ENCODE measurements around the gene NID2.

Gene NID2

DNA sequence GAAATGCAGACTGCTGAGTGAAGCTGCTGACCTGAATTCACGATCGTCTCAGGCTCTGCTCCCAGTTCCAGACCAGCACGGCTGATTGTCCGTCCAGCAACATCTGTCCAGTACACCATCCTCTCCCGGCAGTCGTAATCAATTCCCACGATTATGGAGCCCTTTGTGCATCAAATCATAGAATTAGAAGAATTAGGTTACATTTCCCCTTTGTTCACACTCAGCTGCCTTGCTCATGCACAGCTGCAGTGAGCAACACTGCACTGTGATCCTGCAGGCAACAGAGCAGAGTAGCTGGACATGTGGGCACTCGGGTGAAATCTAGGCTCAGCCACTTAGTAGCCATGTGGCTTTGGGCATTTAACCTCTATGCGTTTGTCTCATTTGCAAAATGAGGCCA is 57.3 kb downstream of the NID2 start:
- CTCF ChIA-PET: interaction anchor here (0.5 kb wide), 1 partner anchor 383 kb away, joined by 4 read pairs; no protein-coding TSS in a partner anchor
- H3K27ac ChIP-seq: no peak overlapping the region
- TF ChIP-seq, protein P1, sequence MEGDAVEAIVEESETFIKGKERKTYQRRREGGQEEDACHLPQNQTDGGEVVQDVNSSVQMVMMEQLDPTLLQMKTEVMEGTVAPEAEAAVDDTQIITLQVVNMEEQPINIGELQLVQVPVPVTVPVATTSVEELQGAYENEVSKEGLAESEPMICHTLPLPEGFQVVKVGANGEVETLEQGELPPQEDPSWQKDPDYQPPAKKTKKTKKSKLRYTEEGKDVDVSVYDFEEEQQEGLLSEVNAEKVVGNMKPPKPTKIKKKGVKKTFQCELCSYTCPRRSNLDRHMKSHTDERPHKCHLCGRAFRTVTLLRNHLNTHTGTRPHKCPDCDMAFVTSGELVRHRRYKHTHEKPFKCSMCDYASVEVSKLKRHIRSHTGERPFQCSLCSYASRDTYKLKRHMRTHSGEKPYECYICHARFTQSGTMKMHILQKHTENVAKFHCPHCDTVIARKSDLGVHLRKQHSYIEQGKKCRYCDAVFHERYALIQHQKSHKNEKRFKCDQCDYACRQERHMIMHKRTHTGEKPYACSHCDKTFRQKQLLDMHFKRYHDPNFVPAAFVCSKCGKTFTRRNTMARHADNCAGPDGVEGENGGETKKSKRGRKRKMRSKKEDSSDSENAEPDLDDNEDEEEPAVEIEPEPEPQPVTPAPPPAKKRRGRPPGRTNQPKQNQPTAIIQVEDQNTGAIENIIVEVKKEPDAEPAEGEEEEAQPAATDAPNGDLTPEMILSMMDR (conservative IDR thresholded peaks at IDR 0.05; ENCODE audit: low read depth): no peak
- POLR2A ChIA-PET (ENCODE audit: low non-redundant PET): no interaction called here
- no peak for DNase-seq (ENCODE audit: low spot score)

DNA sequence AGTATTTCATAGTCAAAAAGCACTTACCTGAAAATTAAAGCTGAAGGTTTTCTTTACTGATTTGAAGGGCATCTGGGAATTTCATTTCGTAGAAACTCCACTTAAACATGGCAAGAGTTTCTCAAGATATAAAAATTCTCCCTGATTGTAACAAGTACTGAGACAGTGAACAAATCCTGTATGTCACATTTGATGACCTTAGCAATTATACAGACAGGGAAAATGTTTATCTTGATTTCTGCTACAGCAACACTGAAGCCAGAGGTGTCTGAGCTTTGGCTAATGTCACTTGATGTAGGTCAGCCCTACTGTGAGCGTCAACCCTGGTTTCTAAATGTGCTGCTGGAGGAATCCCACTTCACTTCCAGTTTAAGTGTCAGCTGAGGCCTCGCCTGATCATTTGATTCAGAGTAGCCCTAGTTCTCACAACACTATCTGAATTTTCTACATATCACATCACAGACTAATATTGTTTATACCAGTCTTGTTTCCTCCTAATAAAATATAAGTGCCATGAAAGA is 58.6 kb downstream of the NID2 start:
- ChIA-PET CTCF (interaction anchor here (0.7 to 1.6 kb wide), 3 partner anchors 10 to 727 kb away, joined by 3 to 4 read pairs (median 3); no protein-coding TSS in a partner anchor), POLR2A (ENCODE audit: low non-redundant PET) (no interaction called here)
- DNase-seq (ENCODE audit: low spot score): no peak
- no peak overlapping the region for H3K27ac ChIP-seq
- TF ChIP-seq, protein P1 (conservative IDR thresholded peaks at IDR 0.05; ENCODE audit: low read depth): no peak

DNA sequence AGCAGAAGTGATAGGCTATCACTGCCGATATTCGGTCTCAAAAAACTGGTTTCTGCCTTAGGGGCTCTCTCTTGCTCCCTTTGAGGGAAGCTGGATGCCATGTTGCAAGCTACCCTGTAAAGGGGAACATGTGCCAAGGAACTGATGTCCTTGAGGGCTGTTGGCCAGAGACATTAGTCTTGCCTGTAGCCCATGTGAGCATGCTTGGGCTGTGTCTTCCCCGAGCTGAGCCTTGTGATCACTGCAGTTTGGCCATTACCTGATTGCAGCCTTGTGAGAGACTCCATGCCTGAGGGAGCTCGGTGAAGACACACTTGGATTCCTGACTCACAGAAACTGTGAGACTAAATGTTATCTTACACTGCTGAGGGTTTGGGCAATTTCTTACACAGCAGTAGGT is 60.7 kb downstream of the NID2 start:
- no peak for DNase-seq (ENCODE audit: low spot score)
- CTCF ChIA-PET: interaction anchor here (0.6 to 1.4 kb wide), 2 partner anchors 29 to 142 kb away, joined by 3 read pairs; no protein-coding TSS in a partner anchor
- POLR2A ChIA-PET (ENCODE audit: low non-redundant PET): no interaction called here
- TF ChIP-seq, protein P1 (conservative IDR thresholded peaks at IDR 0.05; ENCODE audit: low read depth): no peak
- no peak overlapping the region for H3K27ac ChIP-seq

DNA sequence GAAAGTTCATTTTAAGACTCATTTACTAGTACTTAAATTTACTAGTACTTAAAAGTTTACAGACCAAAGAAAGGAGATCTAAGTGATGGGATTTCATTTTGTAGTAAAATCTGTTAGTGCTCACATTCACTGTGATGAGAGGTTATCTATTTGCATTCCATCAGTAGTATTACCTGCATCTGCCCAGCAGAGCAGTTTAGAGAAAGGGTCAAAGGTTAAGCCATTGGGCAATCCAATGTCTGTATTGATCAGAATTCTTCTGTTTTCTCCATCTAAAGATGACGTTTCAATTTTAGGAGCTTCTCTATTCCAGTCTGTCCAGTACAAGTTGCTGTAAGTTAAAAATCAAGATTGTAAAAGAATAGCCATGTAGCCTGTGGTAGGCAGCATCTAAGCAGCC is 61.2 kb downstream of the NID2 start:
- CTCF ChIA-PET: interaction anchor here (0.6 to 1.4 kb wide), 2 partner anchors 29 to 142 kb away, joined by 3 read pairs; no protein-coding TSS in a partner anchor
- no peak overlapping the region for H3K27ac ChIP-seq
- POLR2A ChIA-PET (ENCODE audit: low non-redundant PET): no interaction called here
- TF ChIP-seq, protein P1 (conservative IDR thresholded peaks at IDR 0.05; ENCODE audit: low read depth): no peak
- DNase-seq (ENCODE audit: low spot score): no peak

DNA sequence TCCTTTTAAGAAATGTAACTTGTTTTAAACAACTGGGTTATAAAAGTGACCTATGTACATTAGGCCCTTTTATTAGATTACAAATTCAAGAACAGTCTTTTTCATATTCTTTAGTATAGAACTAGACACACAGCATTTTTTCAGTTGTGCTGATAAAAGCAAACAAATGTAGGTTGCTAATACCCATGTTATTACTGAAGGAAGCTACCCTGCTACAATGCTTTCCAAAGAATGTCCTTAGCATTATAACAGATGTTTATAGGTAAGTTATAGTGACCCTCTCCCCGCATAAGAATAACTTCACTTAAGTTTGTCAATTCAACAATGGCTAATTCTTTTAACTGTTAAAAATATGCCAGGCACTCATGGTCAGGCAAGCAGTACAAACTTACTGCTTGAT is 61.6 kb downstream of the NID2 start:
- no peak for DNase-seq (ENCODE audit: low spot score)
- CTCF ChIA-PET: no interaction called here
- no peak overlapping the region for H3K27ac ChIP-seq
- POLR2A ChIA-PET (ENCODE audit: low non-redundant PET): no interaction called here
- TF ChIP-seq, protein P1 (conservative IDR thresholded peaks at IDR 0.05; ENCODE audit: low read depth): no peak

DNA sequence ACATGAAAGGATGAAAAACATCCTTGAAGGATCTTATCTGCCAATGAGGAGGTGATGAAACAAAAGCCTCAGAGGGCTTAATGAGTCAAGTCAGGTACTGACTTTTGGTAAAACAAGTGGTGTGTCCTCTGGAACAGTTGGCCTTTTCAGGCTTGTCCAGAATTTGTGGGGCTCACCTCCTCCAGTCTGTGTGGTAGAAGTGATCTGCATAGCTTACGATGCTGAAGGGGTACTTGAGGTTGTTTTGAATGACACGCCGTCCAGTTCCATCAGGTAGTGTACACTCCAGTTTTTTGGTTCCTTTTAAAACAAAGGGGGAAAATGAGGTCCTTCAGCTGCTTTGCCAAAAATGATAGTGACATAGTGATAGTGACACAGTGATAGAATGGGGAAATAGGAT is 62.5 kb downstream of the NID2 start:
- POLR2A ChIA-PET (ENCODE audit: low non-redundant PET): no interaction called here
- H3K27ac ChIP-seq: no peak overlapping the region
- CTCF ChIA-PET: interaction anchor here (1.2 kb wide), 1 partner anchor 11 kb away, joined by 6 read pairs; no protein-coding TSS in a partner anchor
- no peak for DNase-seq (ENCODE audit: low spot score)
- TF ChIP-seq, protein P1 (conservative IDR thresholded peaks at IDR 0.05; ENCODE audit: low read depth): no peak

All from RWPE1 (cell line).